K562 (cell line): ENCODE results near the gene GPRIN2. TPM values are rescaled to one million over a fixed set of nuclear protein-coding genes. Genes with fewer than 3 reads are reported as not detected.
A peak's percentile ranks its signal among the peaks of the same experiment; 100 is the strongest.

Experiments used
- CBX2 ChIP-seq: fragments of 200-600 bp; sonication (generic); IDR thresholded peaks from one replicate; pipeline ENCODE4 v1.6.1; 2012; ENCODE audit warnings: mild to moderate bottlenecking, low read length, inconsistent platforms; ENCODE audit not compliant: insufficient read depth, poor library complexity, severe bottlenecking
- CEBPB ChIP-seq: fragments of 450-650 bp; IDR thresholded peaks from 2 replicates; pipeline ENCODE4 v1.6.1; 2016; ENCODE audit warnings: missing genetic modification characterization, missing compliant biosample characterization
- CEBPG ChIP-seq, 3 experiments: fragments of 200-800 bp in 1 of 3; sonication (Bioruptor generic) in 1 of 3; sonication (generic) in 1 of 3; formaldehyde crosslinking in 1 of 3; IDR thresholded peaks in 2 of 3; conservative IDR thresholded peaks in 1 of 3; 2 replicates each; pipeline versions ENCODE4 v1.6.1 to v1.8.0; 2016 to 2022; ENCODE audit warnings: missing compliant biosample characterization in 2 of 3, missing genetic modification characterization in 2 of 3, mild to moderate bottlenecking in 1 of 3, missing genetic modification reagents in 1 of 3
- DACH1 ChIP-seq: fragments of 450-650 bp; IDR thresholded peaks from 2 replicates; pipeline ENCODE4 v1.6.1; 2018; ENCODE audit not compliant: partially characterized antibody
- FOXJ2 ChIP-seq: fragments of 200-800 bp; sonication (Bioruptor generic); IDR thresholded peaks from 2 replicates; pipeline ENCODE4 v1.6.1; 2016; ENCODE audit warnings: missing genetic modification characterization, missing compliant biosample characterization
- L3MBTL2 ChIP-seq: fragments of 450-650 bp; IDR thresholded peaks from 2 replicates; pipeline ENCODE4 v1.6.1; 2016; ENCODE audit warnings: mild to moderate bottlenecking, moderate library complexity
- NRF1 ChIP-seq, 2 experiments: fragments of 450-650 bp; IDR thresholded peaks in 1 of 2; conservative IDR thresholded peaks in 1 of 2; 2 replicates each; pipeline ENCODE4 v1.6.1; 2014; ENCODE audit warnings: mild to moderate bottlenecking in 2 of 2
- PCBP1 ChIP-seq: fragments of 200-400 bp; formaldehyde crosslinking; IDR thresholded peaks from 2 replicates; pipeline ENCODE4 v1.6.1; 2018; ENCODE audit warnings: mild to moderate bottlenecking, low read depth, low read length; ENCODE audit not compliant: poor library complexity, severe bottlenecking
- PTBP1 ChIP-seq: fragments of 200-400 bp; formaldehyde crosslinking; IDR thresholded peaks from 2 replicates; pipeline ENCODE4 v1.6.1; 2017; ENCODE audit warnings: low read depth, low read length
- PTTG1 ChIP-seq: fragments of 450-650 bp; IDR thresholded peaks from 2 replicates; pipeline ENCODE4 v1.6.1; 2016; ENCODE audit warnings: low read depth, mild to moderate bottlenecking, missing genetic modification characterization, missing compliant biosample characterization
- RBM22 ChIP-seq: fragments of 200-400 bp; formaldehyde crosslinking; IDR thresholded peaks from 2 replicates; pipeline ENCODE4 v1.6.1; 2018; ENCODE audit warnings: low read length, low read depth; ENCODE audit not compliant: poor library complexity, severe bottlenecking
- UBTF ChIP-seq, 2 experiments: IDR thresholded peaks; 2 replicates each; pipeline ENCODE4 v1.6.1; 2012; ENCODE audit warnings: improper control_type of control experiment in 2 of 2, low read depth in 2 of 2, low read length in 2 of 2, borderline replicate concordance in 1 of 2
- VEZF1 ChIP-seq: fragments of 200-800 bp; sonication (Bioruptor generic); IDR thresholded peaks from 2 replicates; pipeline ENCODE4 v1.6.1; 2017; ENCODE audit warnings: missing genetic modification characterization, missing compliant biosample characterization
- YY1 ChIP-seq, 3 experiments: IDR thresholded peaks; 2 replicates each; pipeline ENCODE4 v1.6.1; 2011; ENCODE audit warnings: low read length in 2 of 3, mild to moderate bottlenecking in 2 of 3, moderate library complexity in 2 of 3, borderline replicate concordance in 1 of 3, control low read depth in 1 of 3, low read depth in 1 of 3; ENCODE audit not compliant: insufficient read depth in 3 of 3, insufficient replicate concordance in 2 of 3, control insufficient read depth in 1 of 3, insufficient read length in 1 of 3; ENCODE audit errors: extremely low read depth in 1 of 3
- ZBTB11 ChIP-seq, 3 experiments: fragments of 200-800 bp in 1 of 3; fragments of 250-450 bp in 1 of 3; fragments of 450-650 bp in 1 of 3; sonication (Bioruptor Pico) in 1 of 3; sonication (Bioruptor generic) in 1 of 3; formaldehyde crosslinking in 1 of 3; IDR thresholded peaks; 2 replicates each; pipeline versions ENCODE4 v1.6.1 to v1.8.0; 2016 to 2022; ENCODE audit warnings: mild to moderate bottlenecking in 2 of 3, missing genetic modification characterization in 2 of 3, missing compliant biosample characterization in 1 of 3, moderate library complexity in 1 of 3
- ZNF232 ChIP-seq: sonication (generic); formaldehyde crosslinking; IDR thresholded peaks from 2 replicates; pipeline ENCODE4 v1.8.0; 2022; ENCODE audit warnings: mild to moderate bottlenecking, missing genetic modification reagents
- ZNF24 ChIP-seq: fragments of 450-650 bp; IDR thresholded peaks from 2 replicates; pipeline ENCODE4 v1.6.1; 2016
- ZNF3 ChIP-seq: fragments of 250-450 bp; sonication (Bioruptor Pico); IDR thresholded peaks from 2 replicates; pipeline ENCODE4 v1.5.0; 2021; ENCODE audit warnings: mild to moderate bottlenecking, moderate library complexity
- ZNF717 ChIP-seq: fragments of 250-450 bp; sonication (Bioruptor Pico); IDR thresholded peaks from 2 replicates; pipeline ENCODE4 v1.5.0; 2021
- polyA plus RNA-seq, 8 experiments: library from polyadenylated mRNA; depleted of rRNA in 4 of 8; stranded (reverse) in 5 of 8; unstranded in 3 of 8; fragments of >200 nt; fragmentation: Nextera tagmentation in 2 of 8; fragmentation: Illumina TruSeq in 1 of 8; extraction: Ambion mirVana in 2 of 8; extraction: Trizol in 1 of 8; gene quantifications; 2 replicates each; pipeline versions ENCODE4 v1.2.1 to v1.2.3, GENCODE V29; 2011 to 2014; ENCODE audit warnings: inconsistent platforms in 1 of 8, missing spikeins in 1 of 8
- total RNA-seq, 7 experiments: library from RNA; depleted of rRNA in 6 of 7; stranded (reverse); fragments of >200 nt in 6 of 7; fragmentation: Illumina TruSeq in 2 of 7; extraction: Trizol in 2 of 7; gene quantifications; 2 replicates each; pipeline versions ENCODE4 v1.2.1 to v1.2.3, GENCODE V29; 2011 to 2021; ENCODE audit warnings: low replicate concordance in 1 of 7

The GPRIN2 gene
- total and polyA plus RNA-seq, 9 of the 15 experiments (the other 6 are each of a cell fraction or from before 2014, with no cell fraction given), result not detected

GRCh38 chr10:46524472-46525176, 31.8 kb downstream of the GPRIN2 start (continued):
- TF ChIP-seq NRF1 (conservative IDR thresholded peaks at IDR 0.05 in 1 of 2, IDR thresholded peaks at IDR 0.05 in 1 of 2) (peak in 1 of 2 experiments; percentile 26; a peak in 2 of 4 replicates), FOXJ2 (no peak), ZNF3 (CRISPR knock-in tag) (no peak), VEZF1 (CRISPR knock-in tag) (peak; percentile 72), DACH1 (no peak), RBM22 (no peak), YY1 (IDR thresholded peaks at IDR 0.05; ENCODE audit: borderline replicate concordance in 1 of 3, control insufficient read depth in 1 of 3, extremely low read depth in 1 of 3, insufficient read depth in 3 of 3, insufficient read length in 1 of 3, insufficient replicate concordance in 2 of 3, low read depth in 1 of 3, low read length in 2 of 3) (peak in 1 of 3 experiments; percentile 64), L3MBTL2 (peak; percentile 40; the same call in 1 of the 2 replicates), UBTF (IDR thresholded peaks at IDR 0.05; ENCODE audit: borderline replicate concordance in 1 of 2, low read depth in 2 of 2, low read length in 2 of 2) (no peak), PCBP1 (no peak), CEBPG (CRISPR knock-in tag; IDR thresholded peaks at IDR 0.05) (no peak), CEBPG (tag; conservative IDR thresholded peaks at IDR 0.05 in 1 of 2, IDR thresholded peaks at IDR 0.05 in 1 of 2) (no peak), PTBP1 (no peak), ZNF24 (no peak), CBX2 (no peak), ZNF717 (CRISPR knock-in tag) (no peak), CEBPB (tag) (no peak), ZBTB11 (CRISPR knock-in tag; IDR thresholded peaks at IDR 0.05) (peak in 1 of 3 experiments; percentile 65; a peak in 2 of 6 replicates), ZNF232 (no peak), PTTG1 (tag) (no peak)
